VCaP (cell line): ENCODE measurements around the gene GCSAM.

ENCODE experiments used
- H3K27ac ChIP-seq: fragments of 450-650 bp; 2 replicates; pipeline ENCODE4 v1.5.1; 2017
- CTCF ChIP-seq: fragments of 450-650 bp; conservative IDR thresholded peaks from 2 replicates; pipeline ENCODE4 v1.5.1; 2017; ENCODE audit warnings: mild to moderate bottlenecking, moderate library complexity

Gene GCSAM

GRCh38 chr3:112088944-112089343 is 44.1 kb downstream of the GCSAM start:
- TF ChIP-seq CTCF: no peak
- no peak overlapping the region for H3K27ac ChIP-seq

DNA sequence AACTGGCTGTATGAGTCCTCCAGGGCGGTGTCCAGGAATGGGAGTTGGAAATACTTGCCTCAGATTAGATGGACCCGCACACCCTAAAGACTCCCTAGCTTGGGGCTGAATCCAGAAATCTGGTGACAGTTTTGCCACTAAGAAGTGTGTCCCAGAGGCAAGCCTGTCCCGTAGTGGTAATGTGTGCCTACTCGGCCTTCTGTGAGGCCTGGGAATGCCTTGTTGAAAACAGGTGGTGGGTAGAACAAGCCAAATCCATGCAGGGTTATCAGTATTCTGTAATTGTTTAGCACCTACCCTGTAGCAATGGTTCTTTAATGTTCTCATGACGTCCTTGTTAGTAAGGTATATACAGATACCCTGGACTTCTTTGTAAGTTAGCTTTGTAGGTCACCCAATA is 45.3 kb downstream of the GCSAM start:
- no peak for TF ChIP-seq CTCF
- no peak overlapping the region for H3K27ac ChIP-seq

- TF ChIP-seq CTCF: no peak
These were observed 46.0 kb downstream of the GCSAM start for GRCh38 chr3:112086875-112087524.

DNA sequence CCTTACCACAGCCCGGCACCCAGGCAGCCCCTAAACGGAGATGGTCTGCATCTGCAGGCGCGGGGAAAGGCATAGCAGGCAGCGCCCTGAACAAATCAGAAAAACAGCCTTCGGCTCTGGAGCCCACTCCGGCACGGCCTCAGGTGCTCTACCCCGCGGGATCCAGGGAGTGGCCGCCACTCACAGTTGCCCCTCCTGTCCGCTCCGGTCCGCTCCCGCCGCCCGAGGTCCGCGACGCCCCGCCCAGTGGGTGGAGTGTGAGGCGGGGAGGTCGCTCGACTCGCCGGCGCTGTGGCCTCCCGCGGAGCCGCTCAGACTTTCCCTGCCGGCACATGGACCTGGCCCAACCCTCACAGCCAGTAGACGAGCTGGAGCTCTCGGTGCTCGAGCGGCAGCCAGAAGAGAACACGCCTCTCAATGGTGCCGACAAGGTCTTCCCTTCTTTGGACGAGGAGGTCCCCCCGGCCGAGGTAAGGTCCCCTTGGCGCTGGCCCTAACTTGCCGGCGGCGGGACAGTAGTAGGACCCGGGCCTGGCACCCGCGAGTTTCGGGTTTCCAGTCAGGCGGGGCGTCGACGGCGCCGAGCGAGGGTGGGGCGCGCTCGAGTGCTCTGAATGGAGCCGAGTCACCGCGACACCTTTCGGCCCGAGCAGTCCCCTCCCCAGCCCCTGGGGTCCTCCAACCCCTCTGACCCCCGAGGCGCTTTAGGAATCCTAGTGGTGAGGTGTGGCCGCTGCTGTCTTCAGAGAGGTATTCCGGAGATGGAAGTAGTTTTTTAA is 46.8 kb downstream of the GCSAM start, which contains the start of gene C3orf52:
Gene C3orf52, plus strand, starts transcription at position 314 of the 779 bp plus-strand sequence. Its CDS starts 19 bp downstream, at position 333.
- peak; percentile 16; the same call in 1 of the 2 replicates for TF ChIP-seq CTCF
- peak within 1 kb of the TSS; percentile 59; the same call in 1 of the 2 replicates for H3K27ac ChIP-seq

More at GRCh38 chr3:112086875-112087524, 46.0 kb downstream of the GCSAM start:
- peak overlapping the region; percentile 59; the same call in 1 of the 2 replicates for H3K27ac ChIP-seq

- TF ChIP-seq CTCF: no peak
- H3K27ac ChIP-seq: peak overlapping the region; percentile 59; the same call in 1 of the 2 replicates
These were observed 47.3 kb downstream of the GCSAM start for GRCh38 chr3:112085735-112086075.

DNA sequence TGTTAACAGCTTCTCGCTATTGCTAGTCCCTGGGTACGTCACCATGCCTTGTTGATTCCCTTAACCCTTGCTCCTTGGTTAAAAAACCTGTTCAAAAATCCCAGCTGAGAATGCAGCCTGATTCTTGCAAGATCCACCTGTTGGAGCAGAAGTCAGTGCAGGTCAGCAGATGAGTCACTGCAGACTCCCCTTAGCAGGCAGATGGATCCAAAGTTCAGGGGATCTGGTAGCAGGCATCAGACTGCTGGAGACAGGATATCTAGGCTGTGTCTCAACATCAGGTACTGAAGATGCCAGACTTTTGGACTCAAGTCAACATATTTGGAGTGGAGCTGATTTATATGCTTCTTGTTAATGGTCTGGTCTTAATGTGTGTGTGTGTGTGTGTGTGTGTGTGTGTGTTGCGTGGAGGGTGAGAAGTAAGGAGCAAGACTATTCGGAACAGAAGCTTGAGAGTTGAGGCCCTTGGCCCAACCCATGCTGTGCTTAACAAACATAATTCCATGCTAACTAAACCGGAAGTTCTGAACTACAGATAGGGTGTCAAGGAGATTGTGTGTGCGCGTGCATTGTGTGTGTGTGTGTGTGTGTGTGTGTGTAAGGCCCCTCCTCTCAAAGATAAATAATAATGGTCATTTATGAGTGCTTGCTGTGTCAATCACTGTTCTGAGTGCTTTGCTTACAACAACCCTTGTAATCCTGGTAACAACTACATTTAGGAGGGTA is 47.9 kb downstream of the GCSAM start:
- H3K27ac ChIP-seq: no peak overlapping the region
- no peak for TF ChIP-seq CTCF

GRCh38 chr3:112083239-112083638 is 49.8 kb downstream of the GCSAM start:
- TF ChIP-seq CTCF: no peak
- H3K27ac ChIP-seq: no peak overlapping the region
